Stimulated activated CD8-positive, alpha-beta memory T cell treated with anti-CD3 and anti-CD28 coated beads, Interleukin-15, amount 100 ng/mL, for 1 hour (primary cell): Measurements from ENCODE around the gene TMEM127.
"Not testable (repeated sequence)": the region's sequence is repeated elsewhere in the genome, so short reads cannot be mapped to it uniquely, and the experiment has no call there.

Experiments used
- DNase-seq: peaks from one replicate; pipeline ENCODE4 v3.0.0-alpha.2; 2020; ENCODE audit warnings: low read depth

The TMEM127 gene

GRCh38 chr2:96240341-96241038 is 25.3 kb downstream of the TMEM127 start:
- no peak for DNase-seq

- no peak for DNase-seq
Measured at GRCh38 chr2:96239745-96240264, 26.0 kb downstream of the TMEM127 start.

GRCh38 chr2:96239091-96239490 is 26.7 kb downstream of the TMEM127 start:
- DNase-seq: no peak

- no peak for DNase-seq
Measured at GRCh38 chr2:96238266-96238665, 27.5 kb downstream of the TMEM127 start.

GRCh38 chr2:96236882-96237281 is 28.9 kb downstream of the TMEM127 start:
- no peak for DNase-seq

GRCh38 chr2:96233880-96234316 is 31.9 kb downstream of the TMEM127 start:
- DNase-seq: no peak

GRCh38 chr2:96233436-96233835 is 32.4 kb downstream of the TMEM127 start:
- DNase-seq: no peak

GRCh38 chr2:96231316-96231715 is 34.5 kb downstream of the TMEM127 start:
- DNase-seq: no peak

GRCh38 chr2:96225016-96225533 is 40.7 kb downstream of the TMEM127 start:
- DNase-seq: no peak

GRCh38 chr2:96221106-96221505 is 44.7 kb downstream of the TMEM127 start:
- not testable (repeated sequence) for DNase-seq

GRCh38 chr2:96219959-96220358 is 45.8 kb downstream of the TMEM127 start:
- not testable (repeated sequence) for DNase-seq

- no peak for DNase-seq
Measured at GRCh38 chr2:96218508-96219131, 47.2 kb downstream of the TMEM127 start.

GRCh38 chr2:96214554-96214953 is 51.2 kb downstream of the TMEM127 start:
- DNase-seq: no peak

GRCh38 chr2:96213379-96213778 is 52.4 kb downstream of the TMEM127 start:
- DNase-seq: no peak

- DNase-seq: no peak
Measured at GRCh38 chr2:96212339-96212738, 53.5 kb downstream of the TMEM127 start.

GRCh38 chr2:96209729-96210085 is 56.1 kb downstream of the TMEM127 start:
- no peak for DNase-seq

GRCh38 chr2:96209011-96209728 is 56.6 kb downstream of the TMEM127 start:
- no peak for DNase-seq

- DNase-seq: peak; percentile 93
Measured at GRCh38 chr2:96208143-96209010, 57.4 kb downstream of the TMEM127 start, which contains the start of gene STARD7. STARD7 (minus strand) TSS chr2:96208827; CDS start chr2:96208434, 393 bp downstream.

- DNase-seq: no peak
Measured at GRCh38 chr2:96207774-96208142, 58.0 kb downstream of the TMEM127 start.

GRCh38 chr2:96207073-96207773 is 58.6 kb downstream of the TMEM127 start:
- no peak for DNase-seq

- no peak for DNase-seq
Measured at GRCh38 chr2:96205888-96206287, 59.9 kb downstream of the TMEM127 start.
